ENCODE data around the gene SLC26A1. TPM values are rescaled to one million over a fixed set of nuclear protein-coding genes. Genes with fewer than 3 reads are reported as not detected.

Gene SLC26A1
- total RNA-seq, 1 experiment from 2014 or later: 1.8 TPM

- intact Hi-C loops (cut with micrococcal nuclease; ENCODE audit: unreplicated experiment) (no loop called here), in situ Hi-C loops (cut with HindIII; ENCODE audit: low pct_unique_long_range_greater_than_20kb, low sequenced_read_pairs) (no loop called here)
- no TSS peak for BruUV-seq (replicated peaks)
- Histone ChIP-seq H3K27me3 (ENCODE audit: control insufficient read depth, insufficient read depth, low read length) (no peaks in the 10 kb centered on the region), H3K4me1 (ENCODE audit: control insufficient read depth, insufficient read depth, low read length) (peaks cover 8% of the 10 kb centered on the region; the same call in 1 of the 2 replicates), H3K27ac (ENCODE audit: low read length) (no peak overlapping the region), H3K36me3 (ENCODE audit: control insufficient read depth, insufficient read depth, low read length) (no peaks in the 10 kb centered on the region), H3K9me3 (ENCODE audit: control insufficient read depth, insufficient read depth, low read depth, low read length) (no peaks in the 10 kb centered on the region), H3K4me3 (ENCODE audit: low read depth in 2 of 2, low read length in 2 of 2) (no peak overlapping the region)
- no peak for DNase-seq (ENCODE audit: low read depth, low spot score)
- TF ChIP-seq POLR2AphosphoS5 (IDR thresholded peaks at IDR 0.05; ENCODE audit: low read depth, low read length) (no peak), TCF7L2 (IDR thresholded peaks at IDR 0.05; ENCODE audit: low read depth, low read length) (no peak), REST (IDR thresholded peaks at IDR 0.05; ENCODE audit: insufficient read depth in 1 of 2, low read depth in 2 of 2, low read length in 1 of 2) (no peak), SIN3A (IDR thresholded peaks at IDR 0.05; ENCODE audit: borderline replicate concordance, insufficient read depth, low read depth, low read length) (no peak), CTCF (IDR thresholded peaks at IDR 0.05) (no peak)
- ChIA-PET POLR2A (no interaction called here), CTCF (no interaction called here)
- ATAC-seq: no peak
Observed at GRCh38 chr4:1023075-1023640, 30.0 kb upstream of the SLC26A1 start.

GRCh38 chr4:1022739-1023066 is 29.5 kb upstream of the SLC26A1 start:
- Histone ChIP-seq H3K27me3 (ENCODE audit: control insufficient read depth, insufficient read depth, low read length) (no peaks in the 10 kb centered on the region), H3K36me3 (ENCODE audit: control insufficient read depth, insufficient read depth, low read length) (no peaks in the 10 kb centered on the region), H3K27ac (ENCODE audit: low read length) (no peak overlapping the region), H3K4me1 (ENCODE audit: control insufficient read depth, insufficient read depth, low read length) (peaks cover 7% of the 10 kb centered on the region; the same call in 1 of the 2 replicates), H3K9me3 (ENCODE audit: control insufficient read depth, insufficient read depth, low read depth, low read length) (no peaks in the 10 kb centered on the region), H3K4me3 (ENCODE audit: low read depth in 2 of 2, low read length in 2 of 2) (no peak overlapping the region)
- no peak for DNase-seq (ENCODE audit: low read depth, low spot score)
- TF ChIP-seq REST (IDR thresholded peaks at IDR 0.05; ENCODE audit: insufficient read depth in 1 of 2, low read depth in 2 of 2, low read length in 1 of 2): no peak
- TF ChIP-seq CTCF (IDR thresholded peaks at IDR 0.05): no peak
- no peak for TF ChIP-seq POLR2AphosphoS5 (IDR thresholded peaks at IDR 0.05; ENCODE audit: low read depth, low read length)
- no peak for TF ChIP-seq TCF7L2 (IDR thresholded peaks at IDR 0.05; ENCODE audit: low read depth, low read length)
- TF ChIP-seq SIN3A (IDR thresholded peaks at IDR 0.05; ENCODE audit: borderline replicate concordance, insufficient read depth, low read depth, low read length): no peak
- ATAC-seq: no peak
- in situ Hi-C loops (cut with HindIII; ENCODE audit: low pct_unique_long_range_greater_than_20kb, low sequenced_read_pairs): no loop called here
- POLR2A ChIA-PET: no interaction called here
- CTCF ChIA-PET: no interaction called here
- BruUV-seq (replicated peaks): no TSS peak
- intact Hi-C loops (cut with micrococcal nuclease; ENCODE audit: unreplicated experiment): no loop called here

Measured in Panc1 (cell line).